NCI-H2029 treated with DMSO at 0.1 percent for 48 hours (cell line): Measurements from ENCODE around the gene OR52B2.

ENCODE experiments used
- DNase-seq: peaks from one replicate; lab custom pipeline; 2025; lab: John Stamatoyannopoulos, UW

Gene OR52B2

GRCh38 chr11:6170226-6170625 is at the start of gene OR52B2:
Gene OR52B2 (minus strand): TSS chr11:6170326. CDS start chr11:6170326, 0 bp downstream.
- DNase-seq: no peak

- no peak for DNase-seq
Observed at GRCh38 chr11:6219359-6219758, 49.2 kb upstream of the OR52B2 start.

- no peak for DNase-seq
Observed at GRCh38 chr11:6217722-6218121, 47.6 kb upstream of the OR52B2 start.

- DNase-seq: no peak
Observed at GRCh38 chr11:6216501-6216900, 46.4 kb upstream of the OR52B2 start.

- DNase-seq: no peak
Observed at GRCh38 chr11:6214530-6214929, 44.4 kb upstream of the OR52B2 start.

GRCh38 chr11:6210274-6210955 is 40.3 kb upstream of the OR52B2 start:
- DNase-seq: no peak

GRCh38 chr11:6209801-6210200 is 39.7 kb upstream of the OR52B2 start:
- DNase-seq: no peak

- no peak for DNase-seq
Observed at GRCh38 chr11:6206456-6207180, 36.5 kb upstream of the OR52B2 start.

- DNase-seq: no peak
Observed at GRCh38 chr11:6205366-6205765, 35.2 kb upstream of the OR52B2 start, which contains the start of gene C11orf42. Gene C11orf42 (plus strand): TSS chr11:6205557. CDS start chr11:6205616, 59 bp downstream.

- no peak for DNase-seq
Observed at GRCh38 chr11:6204706-6205105, 34.6 kb upstream of the OR52B2 start.

- DNase-seq: no peak
Observed at GRCh38 chr11:6203327-6203726, 33.2 kb upstream of the OR52B2 start.

- no peak for DNase-seq
Observed at GRCh38 chr11:6202041-6202440, 31.9 kb upstream of the OR52B2 start.

GRCh38 chr11:6201481-6201880 is 31.4 kb upstream of the OR52B2 start:
- no peak for DNase-seq

- no peak for DNase-seq
Observed at GRCh38 chr11:6200975-6201374, 30.8 kb upstream of the OR52B2 start.

- DNase-seq: no peak
Observed at GRCh38 chr11:6199174-6199810, 29.2 kb upstream of the OR52B2 start, which contains the start of gene OR52W1. Gene OR52W1 (plus strand): TSS chr11:6199224. CDS start chr11:6199224, 0 bp downstream.

GRCh38 chr11:6197466-6198200 is 27.5 kb upstream of the OR52B2 start:
- no peak for DNase-seq

- DNase-seq: no peak
Observed at GRCh38 chr11:6196396-6196795, 26.3 kb upstream of the OR52B2 start.

- DNase-seq: no peak
Observed at GRCh38 chr11:6194065-6194581, 24.0 kb upstream of the OR52B2 start.

- DNase-seq: no peak
Observed at GRCh38 chr11:6191742-6192141, 21.6 kb upstream of the OR52B2 start.

- DNase-seq: no peak
Observed at GRCh38 chr11:6175440-6175839, 5.3 kb upstream of the OR52B2 start.

- no peak for DNase-seq
Observed at GRCh38 chr11:6156628-6157359, 13.3 kb downstream of the OR52B2 start.
